Effector CD4-positive, alpha-beta T cell (primary cell): Measurements from ENCODE around the gene ZNF646.
A peak's percentile ranks its signal among the peaks of the same experiment; 100 is the strongest.

Experiments
- DNase-seq: peaks from one replicate; pipeline ENCODE4 v3.0.0-alpha.2; 2020

Gene ZNF646

DNA sequence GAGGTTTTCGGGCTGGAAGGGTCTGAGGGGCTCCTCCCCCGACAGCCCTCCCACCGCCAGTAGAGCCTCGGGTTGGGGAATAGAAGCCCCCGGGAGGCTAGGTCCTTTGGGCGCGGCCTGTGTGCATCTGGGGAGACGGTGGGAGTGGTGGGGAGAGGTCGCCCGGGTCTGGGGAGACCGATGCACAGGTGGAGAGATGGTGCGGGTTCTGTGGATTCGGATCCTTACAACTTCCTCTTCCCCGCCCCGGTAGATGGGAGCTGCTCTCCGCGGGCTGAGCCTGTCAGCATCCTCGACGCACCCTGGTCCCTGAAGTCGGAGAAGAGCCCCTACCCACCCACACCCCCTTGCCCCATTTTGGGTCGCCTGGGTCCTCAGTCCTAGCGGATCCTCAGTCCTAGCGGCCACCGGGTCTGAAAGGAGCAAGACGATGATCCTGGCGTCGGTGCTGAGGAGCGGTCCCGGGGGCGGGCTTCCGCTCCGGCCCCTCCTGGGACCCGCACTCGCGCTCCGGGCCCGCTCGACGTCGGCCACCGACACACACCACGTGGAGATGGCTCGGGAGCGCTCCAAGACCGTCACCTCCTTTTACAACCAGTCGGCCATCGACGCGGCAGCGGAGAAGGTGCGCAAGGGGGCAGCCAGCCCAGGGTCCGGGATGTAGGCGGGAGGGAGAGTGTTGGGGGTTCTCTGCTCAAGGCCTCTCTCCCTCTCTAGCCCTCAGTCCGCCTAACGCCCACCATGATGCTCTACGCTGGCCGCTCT lies 34.8 kb downstream of the ZNF646 start:
- DNase-seq = no peak

DNA sequence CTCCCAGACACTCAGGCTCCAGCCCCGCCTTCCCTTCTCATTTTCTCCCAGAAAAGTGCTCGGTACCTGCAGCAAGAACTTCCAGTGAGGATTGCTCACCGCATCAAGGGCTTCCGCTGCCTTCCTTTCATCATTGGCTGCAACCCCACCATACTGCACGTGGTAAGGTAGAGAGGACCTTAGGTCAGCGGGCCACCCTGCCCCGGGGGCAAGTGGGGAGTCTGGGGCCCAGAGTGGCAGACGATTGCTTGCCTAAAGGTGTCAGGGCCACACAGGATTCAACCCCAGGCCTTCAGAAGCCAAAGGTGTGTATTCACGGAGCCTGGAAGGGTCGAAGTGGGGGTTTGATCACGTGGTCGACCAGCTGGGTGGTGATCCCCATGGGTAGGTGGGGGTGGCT lies 35.4 kb downstream of the ZNF646 start:
- DNase-seq = no peak

DNA sequence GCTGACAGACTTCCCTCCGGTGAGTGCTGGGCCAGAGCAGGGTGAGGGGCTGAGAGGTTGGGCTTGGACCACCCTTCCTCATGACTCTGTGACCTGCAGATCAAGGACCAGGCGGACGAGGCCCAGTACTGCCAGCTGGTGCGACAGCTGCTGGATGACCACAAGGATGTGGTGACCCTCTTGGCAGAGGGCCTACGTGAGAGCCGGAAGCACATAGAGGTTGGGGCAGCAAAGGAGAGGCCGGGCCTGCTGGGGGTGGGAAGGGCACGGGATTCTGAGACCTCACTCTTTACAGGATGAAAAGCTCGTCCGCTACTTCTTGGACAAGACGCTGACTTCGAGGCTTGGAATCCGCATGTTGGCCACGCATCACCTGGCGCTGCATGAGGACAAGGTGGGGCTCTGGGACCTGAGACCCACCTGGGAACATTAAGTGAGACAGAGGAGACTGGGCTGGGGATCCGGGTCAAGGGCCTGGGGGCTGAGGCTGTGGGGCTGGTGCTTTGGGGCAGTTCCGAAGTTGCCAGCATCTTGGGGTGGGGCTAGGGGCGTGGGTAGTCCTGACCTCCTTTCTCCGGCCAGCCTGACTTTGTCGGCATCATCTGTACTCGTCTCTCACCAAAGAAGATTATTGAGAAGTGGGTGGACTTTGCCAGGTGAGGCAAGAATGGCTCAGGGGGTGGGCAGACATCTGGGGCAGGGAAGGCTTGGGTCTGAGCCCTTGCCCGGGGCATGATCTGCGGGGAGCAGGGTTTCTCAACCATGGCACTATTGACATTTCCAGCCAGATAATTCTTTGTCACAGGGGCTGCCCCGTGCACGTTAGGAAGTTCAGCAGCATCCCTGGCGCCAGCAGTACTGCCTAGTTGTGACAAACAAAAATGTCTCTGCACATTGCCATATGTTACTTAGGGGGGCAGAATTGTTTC lies 36.1 kb downstream of the ZNF646 start:
- DNase-seq = no peak

DNA sequence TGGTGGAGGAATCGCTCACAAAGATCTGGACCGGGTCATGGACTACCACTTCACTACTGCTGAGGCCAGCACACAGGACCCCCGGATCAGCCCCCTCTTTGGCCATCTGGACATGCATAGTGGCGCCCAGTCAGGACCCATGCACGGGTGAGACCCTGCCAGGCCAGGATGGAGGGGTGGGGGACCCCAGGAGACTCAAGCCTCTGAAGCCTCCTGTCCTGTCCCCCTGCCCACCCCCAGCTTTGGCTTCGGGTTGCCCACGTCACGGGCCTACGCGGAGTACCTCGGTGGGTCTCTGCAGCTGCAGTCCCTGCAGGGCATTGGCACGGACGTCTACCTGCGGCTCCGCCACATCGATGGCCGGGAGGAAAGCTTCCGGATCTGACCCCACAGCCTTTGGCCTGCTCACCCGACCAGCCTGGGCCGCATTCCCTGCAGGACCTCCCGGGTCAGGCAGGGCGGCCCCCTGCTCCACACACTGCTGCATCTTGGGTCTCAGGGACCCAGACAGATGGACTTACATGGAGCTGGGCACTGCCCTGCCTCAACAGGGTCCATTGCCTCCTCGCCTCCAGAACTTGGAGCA lies 37.8 kb downstream of the ZNF646 start:
- DNase-seq = no peak

DNA sequence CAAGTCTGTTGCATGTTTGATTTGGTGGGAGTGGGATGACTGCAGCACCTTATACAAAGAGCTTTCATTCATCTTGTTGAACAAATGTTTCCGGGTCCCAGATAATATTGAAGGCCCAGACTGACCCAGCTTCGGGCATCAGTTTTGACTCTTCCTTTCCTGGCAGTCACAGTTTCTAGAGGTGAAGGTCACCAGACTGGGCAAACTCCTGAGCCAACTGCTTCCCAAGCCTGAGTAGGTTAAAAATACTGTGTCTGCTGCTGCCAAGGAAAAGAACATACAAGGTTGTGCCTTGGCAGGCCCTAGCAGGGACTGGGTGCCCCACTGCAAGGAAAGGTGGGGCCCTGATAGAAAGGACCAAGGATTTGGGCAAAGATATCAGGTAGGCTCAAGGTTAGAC lies 38.5 kb downstream of the ZNF646 start:
- DNase-seq = no peak

DNA sequence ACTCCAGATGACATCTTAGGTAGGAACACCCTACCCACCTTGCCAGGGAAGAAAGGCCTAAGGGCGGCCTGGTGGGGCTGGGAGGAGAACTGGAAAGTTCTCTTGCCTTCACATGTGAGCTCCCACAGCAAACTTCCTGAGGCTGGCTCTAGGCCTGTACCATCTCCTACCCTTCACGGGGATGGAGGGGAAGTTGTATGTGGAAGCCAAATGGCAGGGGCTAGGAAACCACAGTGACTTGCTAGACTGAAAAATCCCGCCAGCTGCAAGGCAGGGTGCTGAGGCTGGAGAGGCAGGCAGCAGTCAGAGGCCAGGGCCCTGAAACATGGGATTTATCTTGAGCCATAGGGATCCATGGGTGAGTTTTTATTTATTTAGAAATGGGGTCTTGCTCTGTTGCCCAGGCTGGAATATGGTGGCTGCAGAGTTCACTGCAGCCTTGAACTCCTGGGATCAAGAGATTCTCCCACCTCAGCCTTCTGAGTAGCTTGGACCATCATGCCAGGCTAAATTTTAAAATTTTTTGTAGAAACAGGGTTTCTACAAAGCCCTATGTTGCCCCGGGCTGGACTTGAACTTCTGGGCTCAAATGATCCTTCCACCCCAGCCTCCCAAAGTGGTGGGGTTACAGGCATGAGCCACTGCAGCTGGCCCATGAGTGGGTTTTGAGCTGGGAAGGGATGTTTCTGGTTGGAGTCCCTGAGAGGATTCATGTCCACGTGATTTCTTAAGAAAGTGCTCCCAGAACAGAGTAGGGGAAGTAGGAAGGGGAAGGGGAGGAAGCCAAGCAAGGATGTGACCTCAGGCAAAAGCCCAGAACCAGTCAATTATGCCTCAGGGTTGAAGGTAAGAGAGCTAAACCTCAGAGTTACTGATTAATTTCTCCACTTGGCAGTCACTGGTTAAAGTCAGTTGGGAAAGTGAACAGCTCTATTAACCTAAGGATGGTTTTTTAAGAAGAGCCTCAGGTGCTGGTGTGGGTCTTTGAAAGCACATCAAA lies 39.2 kb downstream of the ZNF646 start:
- no peak for DNase-seq

DNA sequence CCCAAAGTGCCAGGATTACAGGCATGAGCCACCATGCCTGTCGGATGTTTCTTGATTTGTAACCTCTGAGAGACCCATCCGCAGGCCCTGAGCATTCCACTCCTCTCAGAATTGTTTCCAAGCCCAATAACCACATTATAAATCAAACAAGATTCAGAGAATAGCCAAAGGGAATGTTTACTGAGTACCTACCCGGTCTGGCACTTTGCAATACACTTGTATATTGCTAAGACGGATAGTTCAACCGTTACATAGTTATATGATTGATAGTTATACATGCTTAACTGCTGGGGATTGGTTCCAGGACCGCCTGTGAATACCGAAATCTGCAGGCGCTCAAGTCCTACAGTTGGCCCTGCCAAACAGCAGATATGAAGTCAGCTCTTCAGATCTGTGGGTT lies 40.2 kb downstream of the ZNF646 start:
- no peak for DNase-seq

DNA sequence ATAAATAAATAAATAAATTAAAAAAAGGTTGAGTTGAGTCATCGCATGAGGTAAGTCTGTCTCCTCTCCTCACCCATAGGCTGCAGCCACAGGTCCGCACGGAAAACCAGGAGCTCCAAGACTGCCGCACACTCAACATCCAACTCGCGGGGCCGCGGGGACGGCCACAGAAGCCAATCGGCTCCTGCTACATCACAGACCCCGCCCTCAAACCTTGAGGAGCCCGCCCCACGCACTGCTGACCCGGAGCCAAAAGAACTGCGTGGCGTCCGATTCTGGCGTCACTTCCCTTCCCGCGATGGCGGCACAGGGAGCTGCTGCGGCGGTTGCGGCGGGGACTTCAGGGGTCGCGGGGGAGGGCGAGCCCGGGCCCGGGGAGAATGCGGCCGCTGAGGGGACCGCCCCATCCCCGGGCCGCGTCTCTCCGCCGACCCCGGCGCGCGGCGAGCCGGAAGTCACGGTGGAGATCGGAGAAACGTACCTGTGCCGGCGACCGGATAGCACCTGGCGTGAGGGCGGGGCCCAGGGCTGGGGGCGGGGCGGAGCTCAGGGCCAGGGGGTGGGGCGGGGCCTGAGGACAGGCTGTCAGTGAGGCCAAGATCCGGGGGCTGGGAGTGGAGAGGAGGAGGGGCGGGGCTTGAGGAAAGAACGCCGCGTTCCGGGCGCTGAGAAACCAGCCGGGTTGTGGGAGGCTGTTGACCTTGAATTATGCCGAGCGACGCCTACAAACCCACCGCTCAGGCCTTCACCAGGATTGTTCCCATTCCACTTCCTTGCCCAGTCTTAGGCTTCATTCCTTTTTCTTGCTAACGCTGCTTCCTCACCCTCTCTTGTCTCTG lies 43.4 kb downstream of the ZNF646 start, which contains the start of gene KAT8:
KAT8 (plus strand) TSS at position 281 of the 839 bp plus-strand sequence; CDS start at position 299, 18 bp downstream.
- DNase-seq = peak; percentile 97

DNA sequence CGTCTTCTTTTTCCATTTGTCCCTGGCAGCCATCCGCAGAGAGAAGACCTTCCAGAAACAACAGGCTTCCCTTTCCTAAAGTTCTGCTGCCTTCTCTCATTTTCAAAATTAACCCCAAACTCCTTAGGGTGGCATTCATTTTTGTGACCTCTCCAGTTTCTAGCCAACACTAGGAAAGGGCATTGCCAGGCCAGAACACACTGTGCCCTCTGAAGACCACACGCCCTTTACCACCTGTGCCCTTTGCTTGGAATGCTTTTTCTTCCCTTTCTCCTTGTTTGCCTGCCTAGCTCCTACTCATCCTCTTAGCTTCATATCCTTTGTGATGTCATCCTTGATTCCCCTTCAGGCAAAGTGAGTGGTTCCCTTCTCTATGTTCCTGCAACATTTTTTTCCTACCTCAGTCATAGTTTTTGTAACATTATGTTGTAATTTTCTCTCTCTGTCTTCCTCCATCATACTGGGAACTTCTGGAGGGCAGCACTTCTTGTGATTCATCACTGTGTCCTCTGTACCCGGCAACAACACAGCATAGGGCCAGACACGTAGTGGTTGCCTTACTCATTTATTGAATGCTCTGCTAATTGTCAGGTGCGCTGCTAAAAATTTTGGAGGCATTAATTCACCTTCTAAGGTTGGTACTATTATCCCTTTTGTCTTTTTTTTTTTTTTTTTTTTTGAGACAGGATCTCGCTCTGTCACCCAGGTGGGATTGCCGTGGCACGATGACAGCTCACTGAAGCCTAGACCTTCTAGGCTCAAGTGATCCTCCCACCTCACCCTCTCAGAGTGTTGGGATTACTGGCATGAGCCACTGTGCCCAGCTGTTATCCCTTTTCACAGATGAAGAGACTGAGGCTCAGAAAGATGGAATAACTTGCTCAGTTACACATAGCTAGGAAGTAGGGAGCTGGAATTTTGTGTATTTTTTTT lies 44.3 kb downstream of the ZNF646 start:
- no peak for DNase-seq

DNA sequence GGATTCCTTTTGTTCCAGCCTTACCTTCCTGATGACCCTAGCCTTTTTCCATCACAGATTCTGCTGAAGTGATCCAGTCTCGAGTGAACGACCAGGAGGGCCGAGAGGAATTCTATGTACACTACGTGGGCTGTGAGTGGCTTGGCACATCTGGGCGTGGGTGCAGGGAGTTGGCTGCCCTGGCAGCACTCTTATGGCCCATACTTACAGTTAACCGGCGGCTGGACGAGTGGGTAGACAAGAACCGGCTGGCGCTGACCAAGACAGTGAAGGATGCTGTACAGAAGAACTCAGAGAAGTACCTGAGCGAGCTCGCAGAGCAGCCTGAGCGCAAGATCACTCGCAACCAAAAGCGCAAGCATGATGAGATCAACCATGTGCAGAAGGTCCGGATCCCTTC lies 45.9 kb downstream of the ZNF646 start:
- no peak for DNase-seq

DNA sequence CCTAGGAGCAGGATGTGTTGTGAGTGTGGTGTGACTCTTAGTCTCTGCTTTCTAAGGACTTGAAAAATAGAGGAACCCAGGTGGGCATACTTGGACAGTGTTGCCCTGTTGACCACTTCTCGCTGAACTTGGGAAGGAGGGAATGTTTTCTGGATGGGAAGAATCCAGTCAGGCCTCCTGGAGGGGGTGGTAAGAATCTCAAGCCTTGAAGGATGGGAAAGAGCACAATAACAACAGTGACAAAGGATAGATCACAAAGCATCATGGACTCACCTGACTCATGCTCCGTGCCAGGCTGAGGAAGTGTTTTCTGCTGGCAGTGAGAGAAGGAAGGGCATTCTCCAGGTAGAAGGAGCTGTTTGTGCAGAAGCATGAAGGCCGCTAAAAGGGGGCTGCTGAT lies 51.6 kb downstream of the ZNF646 start:
- DNase-seq = no peak

DNA sequence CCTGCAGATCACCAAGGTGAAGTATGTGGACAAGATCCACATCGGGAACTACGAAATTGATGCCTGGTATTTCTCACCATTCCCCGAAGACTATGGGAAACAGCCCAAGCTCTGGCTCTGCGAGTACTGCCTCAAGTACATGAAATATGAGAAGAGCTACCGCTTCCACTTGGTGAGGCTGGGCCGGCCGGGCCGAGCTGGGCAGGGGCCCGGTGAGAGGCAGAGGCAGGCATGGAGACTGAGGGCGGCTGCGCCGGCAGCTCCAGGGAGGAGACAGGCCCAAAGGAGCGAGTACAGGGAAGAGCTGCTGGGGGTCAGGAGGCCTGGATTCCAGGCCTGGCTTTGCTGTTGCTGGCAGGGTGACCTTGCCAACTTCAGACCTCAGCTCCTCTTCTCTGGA lies 53.0 kb downstream of the ZNF646 start:
- no peak for DNase-seq

DNA sequence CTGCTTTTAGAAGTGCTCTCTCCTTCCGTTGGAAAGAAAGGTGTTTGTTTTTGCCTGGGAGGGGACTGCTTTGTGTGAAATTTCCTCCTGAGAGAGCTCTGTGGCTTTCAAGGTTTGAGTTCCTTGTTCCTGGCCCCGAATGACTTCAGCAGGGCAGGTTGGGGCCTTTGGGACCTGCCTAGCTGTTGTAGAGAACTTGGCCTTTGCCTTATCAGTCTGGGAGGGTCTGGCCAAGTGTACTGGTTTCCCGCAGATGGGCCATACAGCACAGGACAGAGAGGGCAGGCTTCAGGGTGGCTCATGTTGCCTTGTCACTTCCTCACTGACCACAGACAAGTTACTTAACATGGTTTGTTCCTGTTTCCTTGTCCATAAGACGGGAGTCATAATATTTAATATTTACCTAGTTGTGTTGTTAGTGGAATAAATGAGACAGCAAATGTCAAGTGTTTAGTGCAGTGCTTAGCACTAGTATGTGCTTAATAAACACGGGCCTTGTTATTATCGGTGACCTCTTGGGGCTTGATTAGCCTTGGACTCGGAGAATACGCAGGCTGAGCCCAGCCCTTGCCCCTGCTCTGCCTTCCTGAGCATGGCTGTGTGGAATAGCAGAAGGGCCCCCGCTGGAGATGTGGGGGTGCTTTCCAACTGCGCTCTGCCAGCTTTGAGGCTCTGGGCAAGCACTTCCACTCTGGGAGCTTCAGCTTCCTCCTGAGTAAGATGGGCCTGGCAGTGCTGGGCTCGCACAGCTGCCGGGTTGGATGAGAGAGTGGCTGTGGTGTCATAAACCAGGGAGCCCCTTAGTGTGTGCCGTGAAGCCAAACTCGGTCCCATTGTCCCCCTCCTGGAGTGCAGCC lies 54.7 kb downstream of the ZNF646 start:
- no peak for DNase-seq

DNA sequence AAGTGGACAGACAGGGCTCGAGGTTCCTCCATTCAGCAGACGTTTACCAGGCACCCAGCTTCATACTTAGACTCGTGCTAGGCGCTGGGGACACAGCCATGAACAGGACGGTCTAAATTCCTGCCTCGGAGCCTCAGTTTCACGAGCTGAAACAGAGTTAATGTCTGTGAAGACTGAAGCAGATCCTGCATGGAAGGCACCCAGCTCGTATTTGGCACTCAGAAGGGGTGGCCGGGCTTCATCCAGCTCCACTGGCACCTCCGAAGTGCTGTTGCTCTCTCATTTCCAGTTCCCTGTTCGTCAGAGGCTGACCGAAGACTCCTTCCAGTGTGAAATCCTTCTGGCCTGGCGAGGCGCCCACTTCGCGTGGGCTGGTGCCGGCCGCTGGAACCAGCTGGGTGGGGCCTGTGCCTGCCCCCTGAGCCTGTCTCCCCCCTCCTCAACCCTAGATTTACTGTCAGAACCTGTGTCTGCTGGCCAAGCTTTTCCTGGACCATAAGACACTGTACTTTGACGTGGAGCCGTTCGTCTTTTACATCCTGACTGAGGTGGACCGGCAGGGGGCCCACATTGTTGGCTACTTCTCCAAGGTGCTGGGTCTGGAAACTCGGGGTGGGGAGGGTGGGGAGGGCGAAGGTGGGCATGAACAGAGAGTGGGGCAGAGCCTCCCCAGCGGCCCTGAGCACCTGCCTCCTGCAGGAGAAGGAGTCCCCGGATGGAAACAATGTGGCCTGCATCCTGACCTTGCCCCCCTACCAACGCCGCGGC lies 55.5 kb downstream of the ZNF646 start:
- DNase-seq = no peak

DNA sequence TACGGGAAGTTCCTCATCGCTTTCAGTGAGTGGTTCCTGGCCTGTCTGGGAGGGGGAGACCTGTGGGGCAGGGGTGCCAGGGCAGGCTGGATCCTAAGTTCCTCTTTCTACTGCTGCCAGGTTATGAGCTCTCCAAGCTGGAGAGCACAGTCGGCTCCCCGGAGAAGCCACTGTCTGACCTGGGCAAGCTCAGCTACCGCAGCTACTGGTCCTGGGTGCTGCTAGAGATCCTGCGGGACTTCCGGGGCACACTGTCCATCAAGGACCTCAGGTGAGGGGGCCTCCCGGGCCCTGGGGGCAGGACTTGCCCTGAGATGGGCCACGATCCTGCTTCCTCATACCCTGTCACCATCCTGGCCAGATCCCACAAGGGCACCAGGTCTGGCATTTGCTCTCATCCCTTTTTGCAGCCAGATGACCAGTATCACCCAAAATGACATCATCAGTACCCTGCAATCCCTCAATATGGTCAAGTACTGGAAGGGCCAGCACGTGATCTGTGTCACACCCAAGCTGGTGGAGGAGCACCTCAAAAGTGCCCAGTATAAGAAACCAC lies 56.2 kb downstream of the ZNF646 start:
- DNase-seq = no peak

DNA sequence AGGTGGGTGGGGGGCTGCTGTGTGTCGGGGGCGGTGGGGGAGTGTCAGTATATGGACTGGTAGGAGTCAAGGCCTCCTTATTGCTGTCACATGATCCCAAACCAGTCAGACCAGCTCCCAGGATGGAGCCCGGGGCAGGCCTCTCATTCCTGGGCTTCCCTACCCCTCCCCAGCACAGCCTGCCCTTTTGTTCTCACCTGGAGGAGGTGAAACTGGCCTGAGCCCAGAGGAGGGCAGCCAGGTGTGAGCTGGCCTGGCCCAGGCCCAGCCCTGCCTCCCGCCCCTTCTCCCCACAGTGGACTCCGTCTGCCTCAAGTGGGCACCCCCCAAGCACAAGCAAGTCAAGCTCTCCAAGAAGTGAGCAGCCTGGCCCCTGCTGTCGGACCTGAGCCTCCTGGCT lies 56.7 kb downstream of the ZNF646 start:
- no peak for DNase-seq

DNA sequence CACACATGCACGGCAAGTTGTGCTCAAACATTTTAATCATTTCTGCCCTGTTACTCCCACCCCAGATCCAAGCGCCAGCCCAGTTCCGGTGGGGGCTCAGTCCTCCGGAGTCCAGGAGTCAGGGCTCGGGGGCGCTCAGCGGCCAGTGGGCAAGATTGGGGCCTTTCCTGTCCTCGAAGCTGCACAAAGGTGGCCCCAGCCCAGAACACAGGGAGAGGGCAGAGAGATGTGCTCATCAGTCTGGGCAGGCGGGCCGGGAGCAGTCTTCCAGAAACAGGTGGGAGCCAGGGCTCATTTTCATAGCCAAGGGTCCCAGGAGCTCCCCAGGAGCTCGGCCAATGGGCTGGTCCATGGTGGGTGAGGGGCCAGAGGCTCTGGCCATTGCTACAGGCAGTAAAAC lies 57.2 kb downstream of the ZNF646 start:
- no peak for DNase-seq

DNA sequence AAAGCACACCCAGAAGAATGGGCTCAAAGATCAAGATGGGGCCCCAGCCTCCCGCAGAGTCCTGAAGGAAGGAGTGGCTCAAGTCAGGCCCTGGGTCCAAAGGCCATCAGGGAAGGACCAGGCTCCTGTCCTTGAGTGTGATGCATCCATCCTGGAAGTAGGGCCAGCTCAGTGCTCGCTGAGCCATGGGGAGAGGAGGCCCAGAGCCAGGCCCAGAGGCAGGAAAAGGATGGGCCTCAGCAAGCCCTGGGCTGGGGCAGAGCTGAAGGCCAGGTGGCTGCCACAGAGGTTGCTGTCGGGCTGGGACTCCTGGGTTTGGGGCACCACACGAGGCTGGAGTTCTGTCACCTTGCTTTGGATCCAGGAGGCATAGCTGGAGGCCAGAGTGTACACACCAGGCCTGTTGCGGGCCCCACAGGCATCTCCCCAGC lies 57.6 kb downstream of the ZNF646 start:
- DNase-seq = no peak
